Effector memory CD8-positive, alpha-beta T cell (primary cell): ENCODE data around the gene PCCA.
"Not testable (repeated sequence)": the region's sequence is repeated elsewhere in the genome, so short reads cannot be mapped to it uniquely, and the experiment has no call there.

ENCODE experiments used
- ATAC-seq: fragments of 150-1000 bp; cut with Tn5 transposase; replicated peaks from 2 replicates; pipeline ENCODE4 v1.10.0; 2021; ENCODE audit warnings: mild to moderate bottlenecking, moderate library complexity
- DNase-seq, 3 experiments: peaks; one replicate each; pipeline ENCODE4 v3.0.0; 2021
- H3K27ac Mint-ChIP-seq, 2 donors: one replicate each; pipeline ENCODE4 v1.8.0; 2022; ENCODE audit warnings: mild to moderate bottlenecking in 2 of 2, mixed read lengths in 2 of 2, moderate library complexity in 2 of 2
- H3K27me3 Mint-ChIP-seq, 2 donors: one replicate each; pipeline ENCODE4 v1.8.0; 2022; ENCODE audit warnings: mixed read lengths in 2 of 2
- H3K36me3 Mint-ChIP-seq: one replicate; pipeline ENCODE4 v1.8.0; 2022; ENCODE audit warnings: mild to moderate bottlenecking, moderate library complexity, mixed read lengths; ENCODE audit not compliant: insufficient read depth
- H3K4me1 Mint-ChIP-seq, 2 donors: one replicate each; pipeline ENCODE4 v1.8.0; 2022; ENCODE audit warnings: low read depth in 2 of 2, mixed read lengths in 2 of 2
- H3K4me3 Mint-ChIP-seq, 2 donors: one replicate each; pipeline ENCODE4 v1.8.0; 2022; ENCODE audit warnings: mild to moderate bottlenecking in 2 of 2, mixed read lengths in 2 of 2, moderate library complexity in 2 of 2
- H3K9me3 Mint-ChIP-seq, 2 donors: one replicate each; pipeline ENCODE4 v1.8.0; 2022; ENCODE audit warnings: mixed read lengths in 2 of 2

Gene PCCA

GRCh38 chr13:100304229-100304628 lies 215.3 kb downstream of the PCCA start:
- no peak for ATAC-seq
- Mint-ChIP-seq H3K27me3 (no peaks in the 10 kb centered on the region), H3K36me3 (no peaks in the 10 kb centered on the region), H3K4me3 (no peak overlapping the region), H3K9me3 (no peaks in the 10 kb centered on the region), H3K27ac (no peak overlapping the region), H3K4me1 (no peaks in the 10 kb centered on the region)
- no peak for DNase-seq

- Mint-ChIP-seq H3K36me3 (no peaks in the 10 kb centered on the region), H3K27ac (no peak overlapping the region), H3K27me3 (no peaks in the 10 kb centered on the region), H3K4me3 (no peak overlapping the region), H3K4me1 (no peaks in the 10 kb centered on the region), H3K9me3 (no peaks in the 10 kb centered on the region)
- DNase-seq (no peak), ATAC-seq (no peak)
These were observed 216.5 kb downstream of the PCCA start for GRCh38 chr13:100305398-100305797.

- H3K36me3 Mint-ChIP-seq = no peaks in the 10 kb centered on the region
- H3K4me3 Mint-ChIP-seq = no peak overlapping the region
- no peaks in the 10 kb centered on the region for H3K27me3 Mint-ChIP-seq
- DNase-seq (no peak), ATAC-seq (no peak)
- no peak overlapping the region for H3K27ac Mint-ChIP-seq
- H3K9me3 Mint-ChIP-seq = no peaks in the 10 kb centered on the region
- no peaks in the 10 kb centered on the region for H3K4me1 Mint-ChIP-seq
These were observed 217.1 kb downstream of the PCCA start for GRCh38 chr13:100306030-100306429.

- Mint-ChIP-seq H3K27ac (peak overlapping the region in 1 of 2 donors; percentile 52), H3K36me3 (no peaks in the 10 kb centered on the region), H3K4me1 (no peaks in the 10 kb centered on the region), H3K4me3 (no peak overlapping the region), H3K9me3 (no peaks in the 10 kb centered on the region), H3K27me3 (no peaks in the 10 kb centered on the region)
- no peak for DNase-seq
- no peak for ATAC-seq
These were observed 217.6 kb downstream of the PCCA start for GRCh38 chr13:100306434-100306999.

GRCh38 chr13:100314132-100314910 lies 225.4 kb downstream of the PCCA start:
- Mint-ChIP-seq H3K36me3 (no peaks in the 10 kb centered on the region), H3K27me3 (no peaks in the 10 kb centered on the region), H3K27ac (no peak overlapping the region), H3K4me3 (no peak overlapping the region), H3K4me1 (no peaks in the 10 kb centered on the region), H3K9me3 (no peaks in the 10 kb centered on the region)
- no peak for ATAC-seq
- DNase-seq = no peak

- Mint-ChIP-seq H3K4me3 (no peak overlapping the region), H3K9me3 (no peaks in the 10 kb centered on the region), H3K27me3 (no peaks in the 10 kb centered on the region), H3K4me1 (no peaks in the 10 kb centered on the region), H3K36me3 (no peaks in the 10 kb centered on the region), H3K27ac (no peak overlapping the region)
- no peak for DNase-seq
- no peak for ATAC-seq
These were observed 226.6 kb downstream of the PCCA start for GRCh38 chr13:100315522-100315921.

- H3K36me3 Mint-ChIP-seq, H3K4me3 Mint-ChIP-seq, H3K27me3 Mint-ChIP-seq, ATAC-seq, DNase-seq, H3K4me1 Mint-ChIP-seq, H3K9me3 Mint-ChIP-seq, H3K27ac Mint-ChIP-seq: not testable (repeated sequence)
These were observed 229.6 kb downstream of the PCCA start for GRCh38 chr13:100318473-100318872.

- ATAC-seq (no peak), DNase-seq (no peak)
- H3K27me3 Mint-ChIP-seq = no peaks in the 10 kb centered on the region
- no peak overlapping the region for H3K4me3 Mint-ChIP-seq
- no peaks in the 10 kb centered on the region for H3K9me3 Mint-ChIP-seq
- H3K4me1 Mint-ChIP-seq = no peaks in the 10 kb centered on the region
- no peak overlapping the region for H3K27ac Mint-ChIP-seq
- H3K36me3 Mint-ChIP-seq = peaks cover 3% of the 10 kb centered on the region
These were observed 235.0 kb downstream of the PCCA start for GRCh38 chr13:100323937-100324336.

DNA sequence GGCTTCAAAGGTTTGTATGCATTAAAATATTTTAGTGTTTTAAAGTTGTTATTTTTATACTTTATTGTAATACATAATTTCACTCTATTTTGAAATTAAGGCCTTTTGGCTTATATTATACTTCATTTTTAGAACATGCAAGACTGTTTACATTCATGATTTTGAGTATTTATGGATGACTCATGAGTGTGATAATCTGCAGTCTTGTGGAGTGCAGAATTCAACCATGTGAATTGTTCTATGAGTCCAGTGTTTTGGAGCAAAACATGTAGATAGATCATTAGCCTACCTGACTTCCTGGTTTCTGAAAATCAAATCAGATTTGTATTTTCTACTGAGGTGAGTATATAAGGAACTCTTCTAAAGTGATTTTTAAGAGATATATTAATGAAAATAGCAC lies 241.8 kb downstream of the PCCA start:
- H3K36me3 Mint-ChIP-seq = peaks cover 3% of the 10 kb centered on the region

DNA sequence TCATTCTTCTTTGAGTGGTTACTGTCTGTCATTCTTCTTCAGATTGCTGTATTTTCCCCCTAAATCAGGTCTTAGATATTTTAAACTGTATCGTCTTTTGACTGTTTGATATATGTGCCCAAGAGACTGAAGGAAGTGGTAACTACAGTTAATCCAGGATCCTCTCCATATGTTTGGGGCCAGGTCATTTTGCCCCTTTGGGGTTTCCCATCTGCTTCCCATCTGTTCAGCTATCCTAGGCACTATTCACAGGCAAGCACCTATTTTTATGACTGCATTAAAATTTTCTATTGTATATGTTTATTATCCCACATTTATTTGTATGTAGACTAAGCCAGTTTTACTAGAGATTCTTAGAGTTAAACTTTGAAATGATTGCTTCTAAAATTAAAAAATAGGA lies 244.2 kb downstream of the PCCA start:
- Mint-ChIP-seq H3K4me3 (no peak overlapping the region), H3K27ac (no peak overlapping the region), H3K4me1 (peaks cover 0 to 6% of the 10 kb centered on the region in 2 donors), H3K27me3 (no peaks in the 10 kb centered on the region), H3K36me3 (no peaks in the 10 kb centered on the region), H3K9me3 (peaks cover 0 to 1% of the 10 kb centered on the region in 2 donors)
- ATAC-seq (no peak), DNase-seq (no peak)

More for the DNA sequence above, 241.8 kb downstream of the PCCA start:
- Mint-ChIP-seq H3K27ac (no peak overlapping the region), H3K4me1 (peaks cover 0 to 6% of the 10 kb centered on the region in 2 donors), H3K9me3 (peaks cover 0 to 1% of the 10 kb centered on the region in 2 donors), H3K4me3 (no peak overlapping the region), H3K27me3 (no peaks in the 10 kb centered on the region)
- ATAC-seq (no peak), DNase-seq (no peak)

- H3K27ac Mint-ChIP-seq = no peak overlapping the region
- ATAC-seq (no peak), DNase-seq (no peak)
- no peaks in the 10 kb centered on the region for H3K27me3 Mint-ChIP-seq
- H3K4me3 Mint-ChIP-seq = no peak overlapping the region
- peaks cover 0 to 1% of the 10 kb centered on the region in 2 donors for H3K9me3 Mint-ChIP-seq
- peaks cover 0 to 6% of the 10 kb centered on the region in 2 donors for H3K4me1 Mint-ChIP-seq
- no peaks in the 10 kb centered on the region for H3K36me3 Mint-ChIP-seq
These were observed 245.3 kb downstream of the PCCA start for GRCh38 chr13:100334214-100334613.

DNA sequence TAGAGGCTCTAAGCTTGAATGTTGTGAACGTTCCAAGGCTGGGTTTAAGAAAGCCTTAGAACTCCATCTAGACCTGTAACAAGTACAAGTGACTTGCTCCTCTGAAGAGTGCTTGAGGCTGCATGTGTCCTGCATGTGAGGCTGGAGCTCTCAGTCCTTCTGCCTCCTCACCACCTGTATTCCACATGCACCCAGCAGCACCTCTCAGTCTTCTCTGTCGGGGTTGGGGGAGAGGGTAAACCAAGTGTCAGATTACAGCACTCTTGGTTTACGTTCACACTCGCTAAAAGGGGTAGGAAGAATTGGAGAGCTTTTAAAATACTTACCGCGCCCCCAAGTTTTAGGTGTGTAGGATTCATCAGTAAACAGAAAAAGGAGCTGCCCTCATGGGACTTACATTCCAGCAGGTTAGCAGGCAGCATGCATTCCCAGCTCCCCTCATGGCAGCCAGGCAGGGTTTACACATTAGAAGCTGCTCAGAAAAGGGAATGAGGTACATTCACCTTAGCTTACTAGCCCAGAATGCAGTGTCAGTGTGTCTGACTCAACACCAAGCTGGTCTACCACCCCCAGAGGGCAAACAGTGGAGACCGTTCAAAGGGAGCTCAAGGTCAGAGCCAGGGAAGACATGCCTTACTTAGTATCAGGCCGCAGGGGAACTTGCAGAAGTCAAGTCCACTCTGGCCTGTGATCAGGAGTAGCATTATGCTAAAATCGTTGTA lies 248.1 kb downstream of the PCCA start:
- H3K9me3 Mint-ChIP-seq = peaks cover 0 to 1% of the 10 kb centered on the region in 2 donors
- H3K4me3 Mint-ChIP-seq = no peak overlapping the region
- H3K27ac Mint-ChIP-seq = no peak overlapping the region
- H3K27me3 Mint-ChIP-seq = no peaks in the 10 kb centered on the region
- H3K4me1 Mint-ChIP-seq = peaks cover 17 to 22% of the 10 kb centered on the region in 2 donors
- DNase-seq (no peak), ATAC-seq (no peak)
- H3K36me3 Mint-ChIP-seq = no peaks in the 10 kb centered on the region

- H3K4me3 Mint-ChIP-seq = no peak overlapping the region
These were observed 249.4 kb downstream of the PCCA start for GRCh38 chr13:100338275-100338674.

More at GRCh38 chr13:100338275-100338674, 249.4 kb downstream of the PCCA start:
- Mint-ChIP-seq H3K27me3 (no peaks in the 10 kb centered on the region), H3K4me1 (peaks cover 17 to 22% of the 10 kb centered on the region in 2 donors), H3K36me3 (no peaks in the 10 kb centered on the region), H3K27ac (no peak overlapping the region), H3K9me3 (peaks cover 0 to 1% of the 10 kb centered on the region in 2 donors)
- DNase-seq (no peak), ATAC-seq (no peak)
